Measurements from ENCODE around the gene MS4A10.
A peak's percentile ranks its signal among the peaks of the same experiment; 100 is the strongest.

Gene MS4A10

DNA sequence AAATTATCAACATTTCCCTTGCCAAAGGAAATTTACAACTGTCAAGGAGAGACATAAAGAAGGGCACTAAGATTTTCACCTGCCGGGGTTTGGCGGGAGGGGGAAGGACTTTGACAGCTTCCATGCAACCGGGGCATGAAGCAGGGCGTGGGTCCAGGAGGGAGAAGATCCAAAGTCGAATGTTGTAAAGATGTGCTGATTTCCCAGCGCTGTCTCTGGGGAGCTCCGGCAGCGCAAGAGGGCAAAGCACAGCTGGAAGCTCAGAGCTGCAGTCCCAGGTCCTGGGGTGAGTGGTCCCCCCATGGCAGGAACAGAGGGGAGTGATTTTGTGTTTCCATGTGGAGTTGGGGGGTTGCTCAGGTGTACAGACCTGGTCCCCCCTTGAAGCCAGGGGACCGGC, at the start of gene MS4A10:
Gene MS4A10, plus strand, starts transcription at position 198 of the 400 bp plus-strand sequence. CDS start 5,003 bp downstream, outside the sequence.
- TF ChIP-seq ZFX (IDR thresholded peaks at IDR 0.05) = no peak
- TF ChIP-seq, protein P1, sequence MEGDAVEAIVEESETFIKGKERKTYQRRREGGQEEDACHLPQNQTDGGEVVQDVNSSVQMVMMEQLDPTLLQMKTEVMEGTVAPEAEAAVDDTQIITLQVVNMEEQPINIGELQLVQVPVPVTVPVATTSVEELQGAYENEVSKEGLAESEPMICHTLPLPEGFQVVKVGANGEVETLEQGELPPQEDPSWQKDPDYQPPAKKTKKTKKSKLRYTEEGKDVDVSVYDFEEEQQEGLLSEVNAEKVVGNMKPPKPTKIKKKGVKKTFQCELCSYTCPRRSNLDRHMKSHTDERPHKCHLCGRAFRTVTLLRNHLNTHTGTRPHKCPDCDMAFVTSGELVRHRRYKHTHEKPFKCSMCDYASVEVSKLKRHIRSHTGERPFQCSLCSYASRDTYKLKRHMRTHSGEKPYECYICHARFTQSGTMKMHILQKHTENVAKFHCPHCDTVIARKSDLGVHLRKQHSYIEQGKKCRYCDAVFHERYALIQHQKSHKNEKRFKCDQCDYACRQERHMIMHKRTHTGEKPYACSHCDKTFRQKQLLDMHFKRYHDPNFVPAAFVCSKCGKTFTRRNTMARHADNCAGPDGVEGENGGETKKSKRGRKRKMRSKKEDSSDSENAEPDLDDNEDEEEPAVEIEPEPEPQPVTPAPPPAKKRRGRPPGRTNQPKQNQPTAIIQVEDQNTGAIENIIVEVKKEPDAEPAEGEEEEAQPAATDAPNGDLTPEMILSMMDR (conservative IDR thresholded peaks at IDR 0.05) = no peak
- no peak within 1 kb of the TSS for H3K27ac ChIP-seq

DNA sequence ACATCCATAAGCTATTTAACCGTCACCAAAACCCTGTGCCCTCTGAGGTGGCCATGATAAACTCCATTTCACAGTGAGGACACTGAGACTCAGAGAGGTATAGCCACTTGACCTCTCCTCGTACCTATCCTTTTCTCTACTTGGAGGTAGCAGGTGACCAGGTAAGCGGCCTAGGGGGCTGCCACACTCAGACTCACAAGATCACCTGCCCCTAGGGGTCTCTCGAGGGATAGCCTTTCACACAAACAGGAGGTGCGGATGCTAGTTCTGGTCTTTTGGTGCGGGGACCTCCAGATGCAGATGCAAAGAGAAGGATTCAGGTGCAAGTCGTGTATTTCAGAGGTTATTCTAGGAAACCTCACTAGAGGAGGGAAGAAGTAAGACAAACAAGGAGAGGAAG, 46.0 kb upstream of the MS4A10 start:
- TF ChIP-seq, protein P1 (conservative IDR thresholded peaks at IDR 0.05) = no peak; the same call in 1 of the 2 replicates
- TF ChIP-seq ZFX (IDR thresholded peaks at IDR 0.05) = no peak
- no peak overlapping the region for H3K27ac ChIP-seq

DNA sequence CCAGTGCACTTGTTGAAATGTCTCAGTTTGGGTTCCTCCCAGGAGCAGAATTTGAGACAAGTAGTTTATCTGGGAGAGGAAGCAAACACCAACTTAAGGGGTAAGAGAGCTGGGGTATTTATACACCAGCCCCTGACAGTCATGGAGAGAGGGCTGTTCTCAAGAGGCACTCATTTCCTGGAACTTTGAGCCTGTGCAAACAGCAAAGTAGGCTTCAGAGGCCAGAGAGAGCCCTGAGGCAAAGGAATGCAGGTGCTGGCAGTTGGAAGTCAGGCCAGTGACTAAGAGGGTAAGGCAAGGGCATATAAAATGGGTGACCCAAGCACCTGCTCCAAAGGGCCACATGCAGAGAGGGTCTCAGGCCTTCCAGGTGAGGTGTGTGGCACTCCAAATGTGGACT, 44.6 kb upstream of the MS4A10 start:
- TF ChIP-seq, protein P1 (conservative IDR thresholded peaks at IDR 0.05) = no peak
- H3K27ac ChIP-seq = peak overlapping the region; percentile 16; the same call in 1 of the 2 replicates

DNA sequence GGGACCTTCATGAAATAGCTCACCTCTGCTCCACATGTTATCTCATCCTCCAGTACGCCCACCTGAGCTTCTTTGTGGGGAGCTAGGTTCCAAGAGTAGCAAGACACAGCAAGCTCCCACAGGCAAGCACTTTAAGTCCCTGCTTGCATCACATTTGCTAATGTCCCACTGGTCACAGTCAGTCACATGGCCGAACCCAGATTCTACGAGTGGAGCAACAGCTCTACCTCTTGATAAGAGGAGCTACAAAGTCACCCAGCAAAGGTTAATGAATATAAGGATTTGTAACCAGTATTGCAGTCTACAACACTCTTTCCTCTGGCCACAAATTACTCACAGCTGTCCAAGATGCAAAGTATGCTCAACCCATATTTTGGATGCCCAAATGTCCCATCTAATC, 43.7 kb upstream of the MS4A10 start:
- 0 out of 2 replicates have a peak overlapping the region, but pooled peaks have one; percentile 16 for H3K27ac ChIP-seq

DNA sequence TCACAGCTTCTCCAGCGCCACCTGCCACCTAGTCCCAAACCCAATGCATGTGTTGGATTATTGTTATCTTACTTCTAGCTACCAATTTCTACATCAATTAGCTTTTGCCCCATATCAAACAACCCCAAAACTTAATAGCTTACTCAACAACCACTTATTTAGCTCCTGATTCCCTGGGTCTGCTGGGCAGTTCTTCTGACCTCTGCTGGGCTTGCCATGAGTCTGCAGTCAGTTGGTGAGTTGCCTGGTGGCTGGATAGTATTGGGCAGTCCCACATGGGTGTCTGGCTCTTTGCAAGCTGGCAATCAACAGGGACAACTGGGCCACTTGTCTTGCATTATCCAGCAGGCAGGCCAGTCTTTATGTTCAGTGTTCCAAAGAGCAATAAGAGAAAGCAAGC, 42.1 kb upstream of the MS4A10 start:
- TF ChIP-seq, protein P1 (conservative IDR thresholded peaks at IDR 0.05) = no peak
- TF ChIP-seq ZFX (IDR thresholded peaks at IDR 0.05) = no peak
- no peak overlapping the region for H3K27ac ChIP-seq

More for the DNA sequence above, 43.7 kb upstream of the MS4A10 start:
- TF ChIP-seq, protein P1 (conservative IDR thresholded peaks at IDR 0.05) = no peak
- no peak for TF ChIP-seq ZFX (IDR thresholded peaks at IDR 0.05)

DNA sequence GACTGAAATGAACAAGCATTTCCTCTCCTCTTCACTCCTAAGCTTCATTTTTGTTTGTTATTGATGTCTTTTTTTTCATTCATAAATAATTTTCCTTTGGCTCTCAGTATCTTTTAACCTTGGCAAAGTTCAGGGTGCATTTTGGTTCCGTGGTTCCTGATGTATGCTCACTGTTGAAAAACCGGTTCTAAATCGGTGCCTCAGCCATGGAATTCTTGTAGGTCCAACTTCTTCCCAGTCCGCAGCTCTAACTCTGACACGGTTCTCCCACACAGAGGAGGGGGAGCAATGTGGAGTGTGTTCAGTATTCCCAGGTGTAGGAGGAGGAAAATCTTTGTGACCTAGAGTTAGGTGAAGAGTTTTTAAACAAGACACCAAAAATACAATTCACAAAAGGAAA, 41.0 kb upstream of the MS4A10 start:
- no peak for TF ChIP-seq ZFX (IDR thresholded peaks at IDR 0.05)
- TF ChIP-seq, protein P1 (conservative IDR thresholded peaks at IDR 0.05) = no peak
- peak overlapping the region; percentile 33; the same call in 1 of the 2 replicates for H3K27ac ChIP-seq

DNA sequence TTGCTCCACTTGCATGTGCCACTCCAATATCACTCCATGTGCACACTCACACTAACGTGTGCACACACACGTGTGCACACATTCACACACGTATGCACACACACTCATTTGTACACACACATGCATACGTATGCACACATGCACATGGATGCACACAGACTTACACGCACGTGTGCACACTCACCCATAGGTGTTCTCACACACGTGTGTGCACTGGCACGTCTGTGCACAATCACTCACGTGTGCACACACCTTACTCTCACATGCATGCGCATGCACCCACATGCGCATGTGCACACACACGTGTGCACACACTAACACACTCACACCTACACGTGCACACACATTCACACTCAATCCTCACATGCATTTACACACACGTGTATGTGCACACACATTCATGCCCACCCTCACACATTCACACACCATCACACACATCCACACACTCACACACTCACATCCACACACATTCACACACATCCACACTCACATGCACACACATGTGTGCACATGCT, 37.7 kb upstream of the MS4A10 start:
- no peak overlapping the region for H3K27ac ChIP-seq

More for the DNA sequence above, 37.7 kb upstream of the MS4A10 start:
- TF ChIP-seq ZFX (IDR thresholded peaks at IDR 0.05) = no peak
- TF ChIP-seq, protein P1 (conservative IDR thresholded peaks at IDR 0.05) = no peak

All from C4-2B (cell line).